DMS53 treated with DMSO at 0.1 percent for 48 hours (cell line): ENCODE results near the gene ABO.
"Not testable (repeated sequence)": the region's sequence is repeated elsewhere in the genome, so short reads cannot be mapped to it uniquely, and the experiment has no call there.

ENCODE experiments used
- DNase-seq: peaks from one replicate; lab custom pipeline; 2025; ENCODE audit not compliant: unreplicated experiment; lab: John Stamatoyannopoulos, UW

The ABO gene

DNA sequence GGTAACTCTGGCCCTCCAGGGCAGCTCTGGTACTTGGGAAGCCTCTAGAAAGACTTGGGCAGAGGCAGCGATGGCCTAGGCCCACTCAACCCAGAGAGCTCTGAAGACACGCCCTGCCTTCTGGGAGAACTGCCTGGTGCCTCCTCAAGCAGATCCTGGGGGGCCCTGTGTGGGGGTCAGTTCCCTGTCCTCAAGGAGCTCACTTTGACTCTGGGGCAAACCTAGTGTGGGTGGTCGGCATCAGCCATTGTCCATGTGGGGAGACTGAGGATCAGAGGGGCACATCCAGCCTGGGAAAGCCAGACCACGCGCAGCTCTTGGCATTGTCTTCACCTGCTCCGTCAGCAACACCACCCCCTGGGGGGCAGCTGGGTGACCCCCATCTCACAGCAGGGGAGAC lies 28.0 kb downstream of the ABO start:
- DNase-seq, result no peak

DNA sequence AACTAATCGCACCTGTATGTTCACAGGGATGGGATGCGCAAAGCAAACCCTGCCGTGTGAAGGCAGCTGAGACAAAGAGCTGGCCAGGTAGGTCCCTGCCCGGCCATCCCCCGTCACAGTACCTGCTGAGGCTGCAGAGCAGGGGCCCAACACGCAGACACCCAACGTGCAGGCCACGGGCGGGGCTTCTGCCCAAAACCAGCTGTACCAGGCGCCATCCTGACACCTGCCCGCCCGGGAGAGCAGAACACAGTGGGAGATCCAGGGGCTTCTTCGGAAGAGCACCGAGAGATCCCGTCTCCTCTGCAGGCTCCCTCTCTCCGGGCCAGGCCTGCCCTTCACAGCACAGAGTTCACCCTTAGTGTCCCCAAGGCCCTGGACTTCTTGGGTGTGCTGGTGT lies 28.4 kb downstream of the ABO start:
- no peak for DNase-seq

DNA sequence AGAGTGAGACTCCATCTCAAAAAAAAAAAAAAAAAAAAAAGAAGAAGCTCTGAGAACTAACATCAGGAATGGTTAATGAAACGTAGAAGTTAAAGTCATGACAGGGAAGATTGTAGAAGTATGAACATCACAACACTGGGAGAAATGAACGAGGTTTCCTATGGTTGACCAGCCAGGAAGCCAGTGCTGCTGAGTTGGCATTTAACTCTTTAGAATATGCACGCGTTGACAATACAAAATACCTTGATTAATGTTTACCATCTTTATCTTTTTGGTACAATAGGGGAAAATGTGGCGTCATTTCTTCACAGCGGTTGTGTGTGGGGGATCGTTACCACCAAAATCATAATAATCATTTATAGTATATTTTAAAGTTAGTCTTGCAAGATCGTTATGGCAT lies 32.0 kb downstream of the ABO start:
- DNase-seq, result no peak

DNA sequence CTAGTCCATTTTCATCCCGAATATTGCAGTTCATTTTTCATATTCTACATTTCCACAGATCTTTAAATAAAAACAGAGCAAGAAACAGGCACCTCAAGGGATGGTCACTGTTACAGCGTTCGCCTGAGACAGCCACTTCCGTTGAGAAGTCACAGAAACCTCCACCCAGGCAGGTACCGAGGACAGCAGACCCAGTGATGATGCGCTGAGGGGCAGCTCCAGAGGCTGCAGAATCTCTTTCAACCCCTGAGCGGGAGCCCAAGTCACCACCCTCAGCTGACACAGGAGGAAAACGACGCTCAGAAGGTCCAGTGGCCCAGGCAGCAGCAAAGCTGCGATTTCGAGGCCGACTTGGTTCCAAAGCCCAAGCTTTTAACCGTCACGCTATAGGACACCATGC lies 32.8 kb downstream of the ABO start:
- no peak for DNase-seq

DNA sequence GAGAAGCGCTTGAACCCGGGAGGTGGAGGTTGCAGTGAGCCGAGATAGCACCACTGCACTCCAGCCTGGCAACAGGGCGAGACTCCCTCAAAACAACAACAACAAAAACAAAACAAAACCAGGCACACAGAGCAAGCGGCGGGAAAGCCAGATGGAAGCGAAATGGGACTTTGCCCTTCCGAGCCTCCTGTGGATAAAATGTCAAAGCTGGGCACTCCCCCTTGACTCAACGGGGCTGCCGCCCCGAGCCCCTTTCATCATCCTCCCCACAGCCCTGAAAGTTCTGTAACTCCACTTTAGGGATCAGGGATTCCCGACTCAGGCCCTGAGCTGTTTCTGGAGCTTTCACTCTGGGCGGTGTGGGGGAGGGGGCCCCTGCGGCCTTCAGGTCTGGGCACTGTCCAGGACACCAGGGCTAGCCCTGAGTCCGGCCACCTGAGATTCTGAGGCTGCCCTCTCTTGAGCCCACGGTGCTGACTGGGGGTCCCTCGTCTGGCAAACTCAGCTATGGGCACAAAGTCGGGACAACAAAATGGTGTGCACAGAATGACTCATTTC lies 35.4 kb downstream of the ABO start:
- no peak for DNase-seq

DNA sequence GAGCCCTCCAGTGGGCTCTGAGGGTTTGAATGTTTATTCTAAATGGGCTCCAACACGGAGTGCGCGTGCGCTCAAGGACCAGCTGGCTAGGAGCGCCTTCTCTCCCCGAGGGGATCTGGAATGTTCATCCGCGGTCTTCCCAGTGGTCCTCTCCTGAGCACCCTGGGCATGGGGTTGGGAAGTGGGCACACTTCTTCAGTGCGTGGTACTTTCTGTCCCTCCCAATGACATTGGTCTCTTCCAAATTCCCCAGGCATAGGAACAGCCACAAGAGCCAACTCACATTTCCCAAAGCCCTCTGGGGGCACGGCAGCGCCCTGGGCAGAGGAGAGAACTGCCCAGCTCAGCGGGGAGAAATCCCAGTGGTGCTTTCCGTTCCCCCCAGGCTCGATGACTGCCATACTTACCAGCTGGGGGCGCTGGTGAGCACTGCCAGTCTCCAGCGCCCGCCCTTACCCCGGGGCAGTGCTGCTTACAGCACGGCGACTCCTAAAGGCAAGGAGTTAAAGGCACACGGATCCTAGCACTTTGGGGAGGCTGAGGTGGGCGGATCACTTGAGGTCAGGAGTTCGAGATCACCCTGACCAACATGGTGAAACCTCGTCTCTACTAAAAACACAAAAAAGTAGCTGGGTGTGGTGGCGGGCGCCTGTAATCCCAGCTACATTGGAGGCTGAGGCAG lies 36.0 kb downstream of the ABO start:
- peak; percentile 10 for DNase-seq

DNA sequence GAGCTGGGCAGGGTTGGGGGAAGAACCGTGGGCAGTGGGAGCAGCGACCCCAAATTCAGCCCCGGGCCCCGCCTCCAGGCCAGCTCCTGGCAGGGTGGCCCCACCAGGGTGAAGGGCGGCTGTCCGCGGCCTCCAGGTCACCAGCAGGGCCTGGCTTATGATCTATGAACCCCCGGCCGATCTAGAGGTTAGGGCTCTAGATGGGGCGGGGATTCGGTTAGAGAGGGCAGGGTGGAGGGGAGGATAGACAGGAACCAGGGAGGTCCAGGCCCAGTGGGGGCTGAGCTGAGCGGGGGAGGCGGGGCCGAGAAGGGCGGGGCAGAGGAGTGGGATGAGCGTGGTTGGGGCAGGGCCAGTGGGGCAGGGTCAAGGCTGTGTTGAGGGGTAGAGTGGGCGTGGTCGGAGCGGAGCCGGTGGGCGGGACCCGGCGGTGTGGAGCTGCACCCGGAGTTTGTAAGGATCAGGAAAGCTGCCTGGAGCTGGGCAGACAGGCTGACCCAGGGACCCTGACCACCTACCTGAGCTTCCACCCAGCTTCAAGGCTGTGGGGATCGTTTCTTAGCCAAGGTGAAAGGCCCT lies 36.6 kb downstream of the ABO start:
- DNase-seq, result no peak

DNA sequence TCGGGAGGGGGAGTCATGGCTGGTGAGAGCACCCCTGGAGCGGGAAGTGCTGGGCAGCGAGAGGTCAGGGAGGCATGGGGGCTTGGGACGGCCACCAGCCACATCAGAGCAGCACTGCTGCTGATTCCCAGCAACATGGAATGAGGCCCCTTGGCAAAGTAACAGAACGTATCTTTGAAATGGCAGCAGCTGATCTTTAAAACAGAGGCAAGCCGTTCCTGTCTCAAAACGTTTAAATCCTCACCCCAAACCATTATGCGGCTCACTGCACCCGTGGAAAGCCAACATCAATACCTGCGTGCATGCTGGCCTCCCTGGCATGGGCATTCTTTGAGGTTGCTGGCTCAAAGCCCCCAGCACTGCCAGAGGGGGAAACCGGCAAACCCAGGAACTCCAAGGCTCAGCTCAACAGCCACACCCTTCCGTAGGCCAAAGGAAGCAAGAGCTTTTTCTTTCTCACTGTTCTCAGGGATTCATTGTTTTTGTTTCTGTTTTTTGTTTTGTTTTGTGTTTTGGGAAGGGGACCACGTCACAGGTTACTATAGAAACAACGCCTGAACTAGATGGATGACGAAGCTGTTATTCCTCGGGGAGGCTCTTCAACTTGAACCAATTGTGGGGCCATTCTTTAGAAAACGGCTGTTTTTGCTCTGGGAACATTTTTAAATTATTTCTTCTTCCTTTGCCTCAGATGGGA lies 37.8 kb downstream of the ABO start:
- DNase-seq, result no peak

DNA sequence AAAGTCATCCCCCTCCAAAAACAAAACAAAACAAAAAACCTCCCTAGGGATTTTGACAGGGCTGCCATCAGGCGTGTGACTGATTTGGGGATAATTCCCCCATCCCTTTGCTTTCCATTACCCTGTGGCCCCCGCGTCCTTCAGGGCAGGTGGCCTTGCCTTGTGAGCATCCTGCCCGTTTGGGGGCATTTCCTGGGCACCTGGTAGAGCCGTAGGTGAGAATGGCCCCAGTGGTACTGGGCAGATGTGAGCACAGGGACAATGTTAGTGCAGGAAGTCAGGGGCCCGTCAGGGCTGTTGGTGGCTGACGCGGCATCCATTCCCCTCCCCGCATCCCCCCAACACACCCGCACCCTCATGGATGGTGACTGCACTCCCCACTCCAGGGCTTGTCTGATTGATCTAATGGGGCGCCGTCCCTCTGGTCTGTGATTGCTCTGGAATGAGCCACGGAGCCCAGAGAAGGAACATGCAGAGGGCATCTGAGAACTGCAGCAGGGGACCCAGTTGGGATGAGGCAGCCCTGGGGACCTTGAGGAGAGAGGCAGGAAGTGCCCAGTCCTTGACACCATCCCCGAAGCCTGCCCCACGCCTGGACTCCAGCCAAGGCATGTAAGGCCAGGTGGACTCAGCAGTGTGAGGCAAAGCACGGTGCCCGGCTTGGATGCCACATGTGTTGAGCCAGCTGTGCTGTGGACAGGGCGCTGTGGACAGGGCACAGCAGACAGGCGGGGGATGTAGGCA lies 38.5 kb downstream of the ABO start:
- DNase-seq, result not testable (repeated sequence)

DNA sequence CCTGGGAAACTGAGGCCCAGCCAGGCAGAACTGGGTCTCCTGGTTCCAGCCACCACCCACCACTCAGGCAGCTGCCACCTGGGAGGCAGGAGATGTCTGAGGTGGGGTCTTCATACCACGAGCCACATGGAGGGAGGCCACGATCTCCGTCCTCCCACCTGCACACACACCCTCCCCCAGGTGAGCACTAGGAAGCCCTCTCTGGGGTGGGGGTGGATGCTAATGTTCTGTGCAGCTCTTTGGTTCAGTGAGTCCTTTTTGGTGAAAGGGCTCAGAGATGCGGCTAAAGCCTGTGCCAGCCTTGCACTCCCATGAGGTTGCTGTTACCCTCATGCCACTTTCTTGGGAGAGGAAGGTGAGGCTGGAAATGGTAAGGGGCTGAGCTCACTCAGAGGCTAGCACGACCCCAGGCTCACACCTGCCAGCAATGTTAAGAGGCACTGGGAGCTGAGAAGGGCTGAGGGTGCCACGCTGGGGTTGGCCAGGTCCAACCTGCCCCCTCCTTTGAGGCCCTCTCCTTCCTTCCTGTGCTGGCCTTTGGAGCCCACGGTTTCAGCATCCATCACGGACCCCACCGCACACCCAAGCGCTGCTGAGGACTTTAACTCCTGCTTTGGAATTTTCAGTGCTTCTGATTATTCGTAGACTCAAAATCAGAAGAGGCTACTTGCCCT lies 39.3 kb downstream of the ABO start:
- DNase-seq, result no peak

DNA sequence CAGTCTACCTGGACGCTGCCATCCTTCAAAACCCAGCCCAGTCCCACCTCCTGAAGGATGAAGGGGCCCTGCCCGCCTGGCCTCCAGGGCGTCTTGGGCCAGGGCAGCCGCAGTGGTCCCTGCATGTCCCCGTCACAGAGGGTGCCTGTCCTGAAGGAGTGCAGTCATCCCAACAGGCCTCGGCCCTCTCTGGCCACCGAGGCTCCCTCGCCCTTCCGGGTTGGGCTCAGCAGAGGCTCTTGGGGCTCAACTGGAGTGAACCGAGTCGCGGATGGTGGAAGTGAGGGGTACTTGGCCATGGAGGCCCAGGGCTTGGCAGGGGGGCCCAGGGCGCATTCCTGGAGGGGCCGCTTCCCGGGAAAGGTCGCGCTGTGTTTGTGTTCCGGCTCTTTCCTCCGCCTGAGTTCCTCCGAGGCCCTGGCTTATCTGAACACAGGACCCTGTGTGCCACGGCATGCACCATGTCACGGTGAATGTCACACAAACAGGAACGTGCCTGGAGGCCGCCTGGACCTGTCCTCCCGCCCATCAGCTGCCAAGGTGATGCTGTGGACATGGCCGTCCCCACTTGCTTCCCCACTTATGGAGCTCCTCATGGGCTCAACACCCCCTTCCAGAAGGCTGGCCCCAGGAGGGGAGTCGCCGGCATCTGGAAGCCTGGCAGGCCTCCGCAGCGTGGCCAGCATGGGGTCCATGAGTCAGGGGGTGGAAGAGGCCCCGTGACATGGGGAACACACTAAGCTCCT lies 40.3 kb downstream of the ABO start:
- no peak for DNase-seq

DNA sequence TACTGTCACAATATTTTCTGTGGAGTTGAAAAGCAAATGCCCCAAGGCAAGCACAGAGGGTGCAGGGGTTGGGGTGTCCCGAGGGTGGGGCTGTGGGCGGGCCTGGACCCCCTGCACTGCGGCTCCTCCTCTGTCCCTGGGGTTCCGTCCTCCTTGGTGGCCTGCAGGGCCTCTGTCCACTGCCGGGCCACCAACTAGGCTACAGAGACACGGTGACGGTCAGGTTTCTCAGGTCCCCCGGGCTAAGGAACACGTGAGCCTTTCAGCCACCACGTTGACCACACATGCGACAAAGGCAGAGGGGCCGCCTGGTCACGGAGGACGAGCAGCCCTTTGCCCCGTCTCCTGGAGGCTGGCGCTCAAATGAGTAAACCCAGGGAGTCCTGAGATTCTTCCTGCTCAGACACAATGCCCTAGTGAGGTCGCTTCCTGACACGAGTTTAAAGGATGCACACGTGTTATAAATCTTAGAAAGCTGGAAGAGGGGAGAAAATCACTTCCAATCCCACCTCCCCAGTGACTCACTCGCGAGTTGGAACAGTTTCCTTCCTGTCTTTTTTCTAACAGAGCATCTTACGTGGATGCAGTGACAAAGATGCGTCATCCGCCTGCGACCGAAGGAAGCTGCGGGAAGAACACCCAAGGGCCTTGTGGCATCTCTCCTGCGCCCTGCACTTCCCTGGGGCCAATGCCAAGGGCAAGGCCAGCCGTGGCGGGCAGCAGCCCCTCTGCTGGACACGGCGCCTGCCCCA lies 41.1 kb downstream of the ABO start:
- no peak for DNase-seq

DNA sequence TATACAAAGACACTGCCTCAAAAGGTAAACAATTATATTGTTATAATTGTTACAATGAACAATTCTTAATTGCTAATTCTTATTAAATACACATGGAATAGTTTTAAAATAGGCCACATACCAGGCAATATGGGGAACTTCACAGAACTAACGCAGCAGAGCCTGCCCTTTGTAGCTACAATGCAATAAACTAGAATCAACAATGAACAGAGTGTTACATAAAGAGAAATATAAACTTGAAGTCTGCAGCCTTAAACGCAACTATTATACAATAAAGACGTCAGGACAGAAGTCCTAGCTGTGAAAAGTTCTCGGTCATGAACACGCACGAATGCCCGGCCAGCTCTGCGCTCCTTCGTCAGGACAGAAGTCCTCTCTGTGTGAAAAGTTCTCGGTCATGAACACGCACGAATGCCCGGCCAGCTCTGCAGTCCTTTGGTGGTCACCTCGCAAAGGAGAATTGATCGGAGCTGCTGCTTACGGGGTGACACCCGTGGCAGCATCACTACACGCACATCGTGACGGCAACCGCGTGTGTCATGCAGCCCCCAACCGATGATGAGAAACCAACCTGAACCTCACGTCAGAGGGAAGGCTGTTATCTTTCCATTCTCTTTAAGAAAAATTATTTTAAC lies 43.0 kb downstream of the ABO start:
- DNase-seq, result not testable (repeated sequence)

DNA sequence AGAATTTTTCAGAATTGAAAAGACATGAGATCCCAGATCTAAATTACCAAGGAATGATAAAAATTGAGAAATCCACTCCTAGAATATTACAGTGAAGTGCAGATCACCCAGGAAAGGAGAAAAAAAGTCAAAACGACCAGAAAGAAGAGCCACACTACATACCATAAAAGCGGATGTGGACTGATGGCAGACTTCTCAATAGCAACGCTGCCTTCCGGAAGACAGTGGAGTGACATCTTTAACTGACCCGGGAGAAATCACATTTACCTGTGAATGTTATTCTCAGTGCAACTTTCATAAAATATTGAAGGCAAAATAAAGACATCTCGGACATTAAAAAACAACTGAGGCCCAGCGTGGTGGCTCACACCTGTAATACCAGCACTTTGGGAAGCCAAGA lies 44.5 kb downstream of the ABO start:
- DNase-seq, result not testable (repeated sequence)

DNA sequence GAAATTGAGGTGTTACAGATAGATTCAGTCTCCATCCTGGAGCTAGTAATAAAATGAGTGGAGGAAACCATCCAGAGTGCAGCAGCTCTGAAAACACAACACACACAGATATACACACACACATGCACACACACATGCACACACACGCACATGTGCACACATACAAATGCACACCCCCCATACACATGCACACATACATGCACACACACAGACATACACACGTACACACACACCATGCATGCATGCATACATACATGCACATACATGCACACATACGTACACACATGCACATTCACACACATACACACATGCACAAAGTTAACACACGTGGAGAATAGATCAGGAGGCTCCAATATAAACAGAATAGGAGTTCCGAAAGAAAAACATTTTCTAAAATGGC lies 44.9 kb downstream of the ABO start:
- no peak for DNase-seq

DNA sequence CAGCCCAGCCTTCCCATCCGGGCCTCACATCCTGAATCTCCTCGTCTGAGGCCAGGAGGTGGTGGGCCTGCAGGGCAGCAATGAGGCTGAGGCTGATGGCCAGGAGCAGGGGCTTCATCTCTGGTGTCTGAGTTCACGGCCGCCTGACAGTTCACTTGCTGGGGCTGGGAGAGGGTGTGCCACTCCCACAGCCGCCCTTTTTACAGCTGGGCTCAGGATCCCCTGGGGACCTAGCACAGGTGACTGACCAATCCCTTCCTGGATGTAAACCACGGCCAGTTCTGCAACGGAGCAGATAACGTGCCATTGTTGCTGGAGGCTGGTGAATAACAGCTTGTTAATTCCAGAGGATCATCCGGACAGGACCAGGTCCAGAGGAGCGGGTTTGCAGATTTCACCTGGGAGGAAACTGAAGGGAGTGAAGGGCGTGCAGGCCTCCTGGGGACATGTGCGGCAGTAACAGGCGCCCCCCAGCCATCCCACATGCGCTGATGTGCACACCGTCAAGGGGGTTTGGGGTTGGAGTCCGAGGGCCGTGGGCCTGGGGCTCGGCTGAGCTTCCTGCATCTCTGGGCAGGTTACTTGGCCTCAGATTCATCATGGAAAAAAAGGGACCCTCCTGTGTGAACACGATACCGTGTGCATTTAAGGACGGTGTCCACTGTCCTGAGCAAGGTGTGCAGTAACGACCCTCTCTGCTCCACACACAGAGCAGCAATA lies 46.4 kb downstream of the ABO start:
- not testable (repeated sequence) for DNase-seq

DNA sequence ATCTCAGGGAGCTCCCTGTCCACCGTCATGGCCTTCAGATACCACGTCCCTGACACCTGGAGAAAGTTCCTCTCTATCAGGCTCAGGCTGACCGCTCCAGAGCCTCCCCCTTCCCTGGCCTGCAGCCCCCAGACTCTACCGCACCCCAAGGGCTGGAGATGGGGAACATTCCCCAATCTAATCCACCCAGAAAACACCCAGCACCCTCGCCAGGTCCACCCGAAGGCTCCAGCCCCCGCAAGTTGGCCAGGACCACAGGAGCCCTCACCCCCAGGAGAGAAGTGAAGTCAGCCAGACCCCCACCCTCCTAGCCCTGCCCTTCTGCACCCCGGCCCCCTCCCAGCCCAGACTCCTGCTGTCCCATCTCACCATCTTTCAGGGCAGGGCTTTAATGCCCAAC lies 47.0 kb downstream of the ABO start:
- not testable (repeated sequence) for DNase-seq

DNA sequence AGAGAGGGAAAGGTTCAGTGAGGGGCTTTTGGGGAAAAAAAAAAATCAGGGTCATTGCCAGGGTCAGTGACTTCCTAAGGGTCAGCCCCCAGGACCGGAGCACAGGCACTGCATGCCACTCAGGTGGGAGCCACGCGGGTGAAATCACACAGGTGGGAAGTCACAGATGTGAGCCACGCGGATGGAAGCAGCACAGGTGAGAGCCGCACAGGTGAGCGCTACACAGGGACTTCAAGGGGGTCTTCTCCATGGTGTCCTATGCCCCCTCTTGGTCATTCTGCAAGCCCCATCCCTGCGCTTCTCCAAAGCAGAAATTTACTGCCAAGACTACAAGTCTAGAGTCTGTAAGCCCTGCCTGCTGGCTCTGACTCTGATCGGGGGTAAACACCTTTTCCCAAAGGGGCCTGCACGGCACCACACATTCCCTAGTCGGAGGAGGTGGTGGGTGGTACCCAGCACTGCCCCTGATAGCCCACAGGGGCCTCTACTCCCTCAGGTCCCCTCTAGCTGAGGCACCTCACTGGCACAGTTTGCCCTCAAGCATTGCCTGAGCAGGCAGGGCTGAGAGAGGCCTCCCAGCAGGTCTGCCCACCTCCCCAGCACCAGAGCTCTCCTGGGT lies 47.6 kb downstream of the ABO start:
- no peak for DNase-seq
